ENCODE data around the gene TOLLIP.

TOLLIP gene

GRCh38 chr11:1310772-1311468 is 1.5 kb upstream of the TOLLIP start:
- no peak for DNase-seq

GRCh38 chr11:1310318-1310687 is 871 bp upstream of the TOLLIP start:
- DNase-seq: no peak

GRCh38 chr11:1308743-1309497 is 512 bp downstream of the TOLLIP start:
- DNase-seq: no peak

GRCh38 chr11:1307998-1308742 is 1.3 kb downstream of the TOLLIP start:
- no peak for DNase-seq

GRCh38 chr11:1307163-1307870 is 2.1 kb downstream of the TOLLIP start:
- no peak for DNase-seq

GRCh38 chr11:1306186-1307162 is 3.0 kb downstream of the TOLLIP start:
- DNase-seq: no peak

- DNase-seq: no peak
These were observed 3.9 kb downstream of the TOLLIP start for GRCh38 chr11:1305501-1306056.

GRCh38 chr11:1305063-1305495 is 4.4 kb downstream of the TOLLIP start:
- DNase-seq: no peak

- DNase-seq: no peak
These were observed 5.1 kb downstream of the TOLLIP start for GRCh38 chr11:1304380-1304779.

- no peak for DNase-seq
These were observed 5.5 kb downstream of the TOLLIP start for GRCh38 chr11:1303973-1304372.

- DNase-seq: no peak
These were observed 6.2 kb downstream of the TOLLIP start for GRCh38 chr11:1303126-1303821.

- no peak for DNase-seq
These were observed 6.8 kb downstream of the TOLLIP start for GRCh38 chr11:1302461-1303125.

- no peak for DNase-seq
These were observed 7.4 kb downstream of the TOLLIP start for GRCh38 chr11:1302041-1302460.

GRCh38 chr11:1301220-1302000 is 8.0 kb downstream of the TOLLIP start:
- no peak for DNase-seq

GRCh38 chr11:1300569-1301187 is 8.8 kb downstream of the TOLLIP start:
- DNase-seq: no peak

- no peak for DNase-seq
These were observed 9.3 kb downstream of the TOLLIP start for GRCh38 chr11:1300121-1300520.

GRCh38 chr11:1299621-1300020 is 9.8 kb downstream of the TOLLIP start:
- no peak for DNase-seq

GRCh38 chr11:1298695-1299492 is 10.5 kb downstream of the TOLLIP start:
- DNase-seq: peak; percentile 62

Measured in DMS79 (cell line).